Endothelial cell (in vitro differentiated cells): ENCODE results near the gene TNPO1. TPM values are rescaled to one million over a fixed set of nuclear protein-coding genes. Genes with fewer than 3 reads are reported as not detected.
"Not testable (repeated sequence)": the region's sequence is repeated elsewhere in the genome, so short reads cannot be mapped to it uniquely, and the experiment has no call there.

Source experiments
- DNase-seq: peaks from one replicate; pipeline ENCODE4 v3.0.0; 2021; ENCODE audit warnings: low spot score
- H3K27ac Mint-ChIP-seq: one replicate; pipeline ENCODE4 v1.8.0; 2021; ENCODE audit warnings: mixed read lengths, inconsistent platforms; ENCODE audit not compliant: unreplicated experiment
- H3K27me3 Mint-ChIP-seq: one replicate; pipeline ENCODE4 v1.8.0; 2021; ENCODE audit warnings: mild to moderate bottlenecking, moderate library complexity, mixed read lengths, inconsistent platforms; ENCODE audit not compliant: unreplicated experiment
- H3K36me3 Mint-ChIP-seq: one replicate; pipeline ENCODE4 v1.8.0; 2021; ENCODE audit warnings: mild to moderate bottlenecking, low read depth, mixed read lengths, inconsistent platforms; ENCODE audit not compliant: unreplicated experiment
- H3K4me1 Mint-ChIP-seq: one replicate; pipeline ENCODE4 v1.8.0; 2021; ENCODE audit warnings: mild to moderate bottlenecking, mixed read lengths, inconsistent platforms; ENCODE audit not compliant: unreplicated experiment
- H3K4me3 Mint-ChIP-seq: one replicate; pipeline ENCODE4 v1.8.0; 2021; ENCODE audit warnings: mild to moderate bottlenecking, mixed read lengths, inconsistent platforms; ENCODE audit not compliant: unreplicated experiment
- H3K9me3 Mint-ChIP-seq: one replicate; pipeline ENCODE4 v1.8.0; 2021; ENCODE audit warnings: mixed read lengths, inconsistent platforms; ENCODE audit not compliant: unreplicated experiment
- total RNA-seq: library from RNA; stranded (reverse); fragmentation: NEBNext Ultra II Directional; extraction: Animal tissue kit (Norgen Biotek cat#: 25700); gene quantifications from one replicate; pipeline ENCODE4 v1.2.1, GENCODE V29; 2021; ENCODE audit not compliant: unreplicated experiment
- TF ChIP-seq, protein P1 (sequence below): fragments of 200-600 bp; sonication (generic); IDR thresholded peaks from one replicate; pipeline ENCODE4 v1.5.0; 2021; ENCODE audit warnings: antibody characterized with exemption; ENCODE audit not compliant: unreplicated experiment

TNPO1 gene
- total RNA-seq, 1 donor from 2014 or later: 149 TPM

DNA sequence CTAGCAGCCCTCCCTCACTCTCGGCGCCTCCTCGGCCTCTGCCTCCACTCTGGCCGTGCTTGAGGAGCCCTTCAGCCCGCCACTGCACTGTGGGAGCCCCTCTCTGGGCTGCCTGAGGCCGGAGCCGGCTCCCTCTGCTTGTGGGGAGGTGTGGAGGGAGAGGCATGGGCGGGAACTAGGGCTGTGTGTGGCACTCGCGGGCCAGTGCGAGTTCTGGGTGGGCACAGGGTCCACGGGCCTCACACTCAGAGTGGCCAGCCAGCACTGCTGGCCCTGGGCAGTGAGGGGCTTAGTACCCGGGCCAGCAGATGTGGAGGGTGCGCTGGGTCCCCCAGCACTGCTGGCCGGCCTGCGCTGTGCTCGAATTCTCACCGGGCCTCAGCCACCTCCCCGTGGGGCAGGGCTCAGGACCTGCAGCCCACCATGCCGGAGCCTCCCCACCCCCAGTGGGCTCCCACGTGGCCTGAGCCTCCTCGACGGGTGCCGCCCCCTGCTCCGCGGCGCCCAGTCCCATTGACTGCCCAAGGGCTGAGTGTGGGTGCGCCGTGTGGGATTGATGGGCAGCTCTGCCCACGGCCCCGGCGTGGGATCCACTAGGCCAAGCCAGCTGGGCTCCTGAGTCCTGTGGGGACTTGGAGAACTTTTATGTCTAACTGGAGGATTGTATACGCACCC lies 109.0 kb downstream of the TNPO1 start:
- H3K9me3 Mint-ChIP-seq: no peaks in the 10 kb centered on the region
- no peak for DNase-seq
- TF ChIP-seq, protein P1, sequence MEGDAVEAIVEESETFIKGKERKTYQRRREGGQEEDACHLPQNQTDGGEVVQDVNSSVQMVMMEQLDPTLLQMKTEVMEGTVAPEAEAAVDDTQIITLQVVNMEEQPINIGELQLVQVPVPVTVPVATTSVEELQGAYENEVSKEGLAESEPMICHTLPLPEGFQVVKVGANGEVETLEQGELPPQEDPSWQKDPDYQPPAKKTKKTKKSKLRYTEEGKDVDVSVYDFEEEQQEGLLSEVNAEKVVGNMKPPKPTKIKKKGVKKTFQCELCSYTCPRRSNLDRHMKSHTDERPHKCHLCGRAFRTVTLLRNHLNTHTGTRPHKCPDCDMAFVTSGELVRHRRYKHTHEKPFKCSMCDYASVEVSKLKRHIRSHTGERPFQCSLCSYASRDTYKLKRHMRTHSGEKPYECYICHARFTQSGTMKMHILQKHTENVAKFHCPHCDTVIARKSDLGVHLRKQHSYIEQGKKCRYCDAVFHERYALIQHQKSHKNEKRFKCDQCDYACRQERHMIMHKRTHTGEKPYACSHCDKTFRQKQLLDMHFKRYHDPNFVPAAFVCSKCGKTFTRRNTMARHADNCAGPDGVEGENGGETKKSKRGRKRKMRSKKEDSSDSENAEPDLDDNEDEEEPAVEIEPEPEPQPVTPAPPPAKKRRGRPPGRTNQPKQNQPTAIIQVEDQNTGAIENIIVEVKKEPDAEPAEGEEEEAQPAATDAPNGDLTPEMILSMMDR: no peak
- H3K4me3 Mint-ChIP-seq: no peak overlapping the region
- H3K27ac Mint-ChIP-seq: no peak overlapping the region
- H3K4me1 Mint-ChIP-seq: no peaks in the 10 kb centered on the region
- H3K36me3 Mint-ChIP-seq: peaks cover 7% of the 10 kb centered on the region
- peaks cover 7% of the 10 kb centered on the region for H3K27me3 Mint-ChIP-seq

DNA sequence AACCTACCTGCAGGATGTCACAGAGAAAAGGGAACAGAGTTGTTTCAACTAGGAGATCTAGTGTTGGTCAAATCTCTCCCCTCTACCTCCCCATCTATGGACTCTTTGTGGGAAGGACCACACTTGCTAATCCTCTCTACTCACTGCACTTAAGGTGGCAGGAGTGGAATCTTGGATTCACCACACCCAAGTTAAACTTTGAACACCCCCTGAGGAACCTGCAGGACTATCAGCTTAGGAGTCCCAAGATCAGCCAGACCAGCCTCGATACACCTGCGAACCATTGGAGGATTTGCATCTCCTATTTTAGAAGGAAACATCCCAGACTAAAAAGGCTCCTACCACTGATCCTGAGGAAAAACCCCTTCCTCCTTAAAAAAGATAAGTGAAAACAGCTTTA lies 116.2 kb downstream of the TNPO1 start:
- H3K9me3 Mint-ChIP-seq, H3K27me3 Mint-ChIP-seq, H3K27ac Mint-ChIP-seq, DNase-seq, H3K4me3 Mint-ChIP-seq, H3K4me1 Mint-ChIP-seq: not testable (repeated sequence)
- peaks cover 19% of the 10 kb centered on the region for H3K36me3 Mint-ChIP-seq

DNA sequence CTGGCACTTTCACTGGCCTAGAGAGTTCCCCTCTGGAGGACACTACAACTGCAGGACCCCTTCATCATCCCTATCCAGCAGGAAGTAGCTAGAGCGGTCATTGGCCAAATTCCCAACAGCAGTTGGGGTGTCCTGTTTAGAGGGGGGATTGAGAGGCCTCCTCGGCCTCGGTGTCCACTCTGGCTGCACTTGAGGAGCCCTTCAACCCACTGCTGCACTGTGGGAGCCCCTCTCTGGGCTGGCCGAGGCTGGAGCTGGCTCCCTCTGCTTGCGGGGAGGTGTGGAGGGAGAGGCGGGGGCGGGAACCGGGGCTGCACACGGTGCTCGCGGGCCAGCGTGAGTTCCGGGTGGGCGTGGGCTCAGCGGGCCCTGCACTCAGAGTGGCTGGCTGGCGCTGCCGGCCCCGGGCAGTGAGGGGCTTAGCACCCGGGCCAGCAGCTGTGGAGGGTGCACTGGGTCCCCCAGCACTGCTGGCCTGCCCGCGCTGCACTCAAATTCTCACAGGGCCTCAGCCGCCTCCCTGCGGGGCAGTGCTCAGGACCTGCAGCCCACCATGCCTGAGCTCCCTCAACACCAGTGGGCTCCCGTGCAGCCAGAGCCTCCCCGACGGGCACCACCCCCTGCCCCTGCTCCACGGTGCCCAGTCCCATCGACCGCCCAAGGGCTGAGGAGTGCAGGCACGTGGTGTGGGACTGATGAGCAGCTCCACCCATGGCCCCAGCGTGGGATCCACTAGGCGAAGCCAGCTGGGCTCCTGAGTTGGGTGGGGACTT lies 118.7 kb downstream of the TNPO1 start:
- not testable (repeated sequence) for H3K27me3 Mint-ChIP-seq, DNase-seq, H3K9me3 Mint-ChIP-seq, H3K27ac Mint-ChIP-seq, H3K4me3 Mint-ChIP-seq
- Mint-ChIP-seq H3K4me1 (peaks cover 20% of the 10 kb centered on the region), H3K36me3 (peaks cover 19% of the 10 kb centered on the region)

DNA sequence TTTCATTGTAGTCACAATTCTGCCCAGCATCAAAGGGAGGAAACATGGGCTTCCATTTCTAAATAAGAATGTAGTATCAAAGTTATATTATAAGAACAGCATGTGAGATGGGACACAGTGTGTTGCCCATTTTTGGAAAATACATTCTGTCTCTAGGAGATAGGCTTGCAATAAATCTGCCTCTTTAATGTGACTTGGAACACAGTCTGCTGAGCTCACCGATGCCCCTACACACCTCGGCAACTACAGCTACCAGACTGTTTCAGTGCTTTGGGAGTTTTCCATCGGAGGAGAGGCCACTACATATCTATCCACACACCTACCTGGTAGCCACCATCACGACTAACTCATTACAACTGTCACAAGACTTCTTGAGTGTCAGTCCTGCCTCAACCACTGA lies 120.4 kb downstream of the TNPO1 start:
- DNase-seq: no peak
- H3K27me3 Mint-ChIP-seq: peaks cover 5% of the 10 kb centered on the region
- H3K4me3 Mint-ChIP-seq: no peak overlapping the region
- no peaks in the 10 kb centered on the region for H3K9me3 Mint-ChIP-seq
- peaks cover 19% of the 10 kb centered on the region for H3K36me3 Mint-ChIP-seq
- peaks cover 20% of the 10 kb centered on the region for H3K4me1 Mint-ChIP-seq
- TF ChIP-seq, protein P1: no peak
- peak overlapping the region; percentile 96 for H3K27ac Mint-ChIP-seq

DNA sequence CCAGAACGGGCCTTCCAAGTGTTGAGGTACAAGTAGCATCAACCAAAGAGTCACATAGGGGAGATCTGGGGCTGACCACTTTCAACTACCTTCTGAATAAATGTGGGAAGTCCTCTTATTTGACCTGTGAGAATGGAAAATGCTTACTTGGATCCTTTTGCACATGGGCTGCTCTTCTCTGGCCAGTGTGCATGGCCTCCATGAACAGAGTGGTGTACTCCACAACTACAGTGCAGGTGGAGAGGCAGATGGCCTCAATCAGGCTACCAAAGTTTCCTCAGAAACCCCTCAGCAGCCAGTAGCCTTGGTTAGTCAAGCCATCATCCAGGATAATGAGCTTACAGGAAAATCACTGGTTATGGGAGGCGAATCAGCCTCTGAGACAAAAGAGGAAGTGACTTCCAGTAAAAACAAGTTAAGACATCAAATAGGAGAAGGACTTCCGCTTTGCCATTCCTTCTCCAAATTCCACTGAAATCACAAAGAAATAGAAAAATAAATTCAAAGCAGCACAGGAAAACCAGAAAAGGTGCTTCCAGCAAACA lies 121.1 kb downstream of the TNPO1 start:
- H3K4me3 Mint-ChIP-seq: peak overlapping the region; percentile 34
- H3K27ac Mint-ChIP-seq: peak overlapping the region; percentile 96
- H3K27me3 Mint-ChIP-seq: peaks cover 5% of the 10 kb centered on the region
- no peak for DNase-seq
- H3K4me1 Mint-ChIP-seq: peaks cover 20% of the 10 kb centered on the region
- TF ChIP-seq, protein P1: no peak
- no peaks in the 10 kb centered on the region for H3K9me3 Mint-ChIP-seq
- peaks cover 18% of the 10 kb centered on the region for H3K36me3 Mint-ChIP-seq

DNA sequence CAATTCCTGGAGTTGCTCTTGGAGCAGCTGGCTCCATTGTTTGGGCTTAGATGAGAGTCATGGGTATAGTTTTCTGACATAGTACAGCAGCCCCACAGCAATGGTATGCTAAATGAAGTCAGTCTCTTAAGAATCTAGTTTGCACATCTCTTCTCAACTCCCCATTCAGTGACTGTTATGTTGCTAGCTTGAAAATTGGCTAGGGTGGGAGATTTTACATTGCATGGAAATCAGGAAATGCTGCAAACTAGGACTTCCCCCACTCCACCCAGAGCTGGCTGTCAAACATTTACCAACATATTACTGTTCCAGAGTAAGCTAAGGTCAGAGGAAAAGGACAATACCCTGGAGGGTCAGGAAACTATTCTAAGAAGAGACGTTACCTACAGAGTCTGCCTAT lies 121.7 kb downstream of the TNPO1 start:
- peaks cover 5% of the 10 kb centered on the region for H3K27me3 Mint-ChIP-seq
- peak overlapping the region; percentile 96 for H3K27ac Mint-ChIP-seq
- H3K9me3 Mint-ChIP-seq: no peaks in the 10 kb centered on the region
- no peak for DNase-seq
- H3K36me3 Mint-ChIP-seq: peaks cover 16% of the 10 kb centered on the region
- H3K4me3 Mint-ChIP-seq: no peak overlapping the region
- TF ChIP-seq, protein P1: no peak
- H3K4me1 Mint-ChIP-seq: peaks cover 20% of the 10 kb centered on the region
